ENCODE results near the gene HYAL4. TPM values are rescaled to one million over a fixed set of nuclear protein-coding genes. Genes with fewer than 3 reads are reported as not detected.

Gene HYAL4
- total and polyA plus RNA-seq, 2 donors (not counting 1 experiment from before 2014, with no cell fraction given) = 0.42 TPM; not detected in 1

- no peak for ATAC-seq (ENCODE audit: low read depth)
- no peak for DNase-seq
- H3K4me1 ChIP-seq (ENCODE audit: control insufficient read depth in 2 of 2, insufficient read depth in 2 of 2, low read length in 2 of 2) = no peaks in the 10 kb centered on the region
- no peaks in the 10 kb centered on the region for H3K27me3 ChIP-seq (replicated peaks in 1 of 4; ENCODE audit: control extremely low read depth in 1 of 4, control insufficient read depth in 3 of 4, insufficient read depth in 4 of 4, low read length in 3 of 4)
- no peak overlapping the region for H3K4me3 Mint-ChIP-seq
- no peaks in the 10 kb centered on the region for H3K36me3 ChIP-seq (replicated peaks in 1 of 2; ENCODE audit: control extremely low read depth in 1 of 2, control insufficient read depth in 1 of 2, extremely low read depth in 1 of 2, insufficient read depth in 2 of 2, low read length in 1 of 2)
- H3K27ac ChIP-seq (ENCODE audit: low read length in 2 of 2) = no peak overlapping the region
- no peaks in the 10 kb centered on the region for H3K9me3 ChIP-seq (ENCODE audit: control extremely low read depth in 1 of 3, control insufficient read depth in 2 of 3, insufficient read depth in 1 of 3, low read length in 2 of 3)
- WGBS (ENCODE audit: insufficient coverage) = no CpG with 5 or more reads among the region's 4 CpGs
- ChIA-PET CTCF (interaction anchor here (0.8 to 1.1 kb wide), 2 partner anchors 9 to 386 kb away, joined by 3 to 4 read pairs; no protein-coding TSS in a partner anchor), POLR2A (no interaction called here)
- no peaks in the 10 kb centered on the region for H3K9me3 Mint-ChIP-seq (ENCODE audit: insufficient read depth)
- no peaks in the 10 kb centered on the region for H3K79me2 ChIP-seq (ENCODE audit: control insufficient read depth, insufficient read depth, low read length)
- H4K20me1 ChIP-seq (ENCODE audit: control insufficient read depth, insufficient read depth, low read length, poor library complexity, severe bottlenecking) = no peaks in the 10 kb centered on the region
- TF ChIP-seq CTCF (IDR thresholded peaks at IDR 0.05) = no peak
- no peak for TF ChIP-seq EZH2 (IDR thresholded peaks at IDR 0.05; ENCODE audit: borderline replicate concordance, insufficient read depth, low read depth, low read length, poor library complexity, severe bottlenecking)
- no peak overlapping the region for H3K27ac Mint-ChIP-seq
- intact Hi-C loops (cut with micrococcal nuclease) = no loop called here
- H3K27me3 Mint-ChIP-seq = peaks cover 4% of the 10 kb centered on the region
- H3K4me3 ChIP-seq (ENCODE audit: control extremely low read depth in 1 of 5, extremely low read depth in 1 of 5, insufficient read depth in 1 of 5, low read depth in 2 of 5, low read length in 4 of 5) = no peak overlapping the region
- H3K4me1 Mint-ChIP-seq = no peaks in the 10 kb centered on the region
- H2AFZ ChIP-seq (ENCODE audit: insufficient read depth, low read depth, low read length, poor library complexity, severe bottlenecking) = no peak overlapping the region
- H3K9ac ChIP-seq (ENCODE audit: low read length) = no peak overlapping the region
- H3K4me2 ChIP-seq (replicated peaks; ENCODE audit: low read depth, low read length, poor library complexity, severe bottlenecking) = no peak overlapping the region
Observed at GRCh38 chr7:123879628-123880027, 34.7 kb downstream of the HYAL4 start.

- no peaks in the 10 kb centered on the region for H4K20me1 ChIP-seq (ENCODE audit: control insufficient read depth, insufficient read depth, low read length, poor library complexity, severe bottlenecking)
- Mint-ChIP-seq H3K4me1 (no peaks in the 10 kb centered on the region), H3K4me3 (no peak overlapping the region), H3K27ac (no peak overlapping the region), H3K9me3 (ENCODE audit: insufficient read depth) (no peaks in the 10 kb centered on the region), H3K27me3 (peaks cover 4% of the 10 kb centered on the region)
- H3K4me2 ChIP-seq (replicated peaks; ENCODE audit: low read depth, low read length, poor library complexity, severe bottlenecking) = no peak overlapping the region
- no peaks in the 10 kb centered on the region for H3K79me2 ChIP-seq (ENCODE audit: control insufficient read depth, insufficient read depth, low read length)
- H3K9ac ChIP-seq (ENCODE audit: low read length) = no peak overlapping the region
- H3K4me3 ChIP-seq (ENCODE audit: control extremely low read depth in 1 of 5, extremely low read depth in 1 of 5, insufficient read depth in 1 of 5, low read depth in 2 of 5, low read length in 4 of 5) = no peak overlapping the region
- CTCF ChIA-PET = interaction anchor here (1.2 kb wide), 1 partner anchor 9 kb away, joined by 4 read pairs; no protein-coding TSS in a partner anchor
- no peaks in the 10 kb centered on the region for H3K36me3 ChIP-seq (replicated peaks in 1 of 2; ENCODE audit: control extremely low read depth in 1 of 2, control insufficient read depth in 1 of 2, extremely low read depth in 1 of 2, insufficient read depth in 2 of 2, low read length in 1 of 2)
- WGBS (ENCODE audit: insufficient coverage) = no CpG with 5 or more reads among the region's 2 CpGs
- H3K4me1 ChIP-seq (ENCODE audit: control insufficient read depth in 2 of 2, insufficient read depth in 2 of 2, low read length in 2 of 2) = no peaks in the 10 kb centered on the region
- H3K27ac ChIP-seq (ENCODE audit: low read length in 2 of 2) = no peak overlapping the region
- ATAC-seq (ENCODE audit: low read depth) (no peak), DNase-seq (no peak)
- intact Hi-C loops (cut with micrococcal nuclease) = no loop called here
- H2AFZ ChIP-seq (ENCODE audit: insufficient read depth, low read depth, low read length, poor library complexity, severe bottlenecking) = no peak overlapping the region
- no peaks in the 10 kb centered on the region for H3K27me3 ChIP-seq (replicated peaks in 1 of 4; ENCODE audit: control extremely low read depth in 1 of 4, control insufficient read depth in 3 of 4, insufficient read depth in 4 of 4, low read length in 3 of 4)
- TF ChIP-seq CTCF (IDR thresholded peaks at IDR 0.05) (no peak), EZH2 (IDR thresholded peaks at IDR 0.05; ENCODE audit: borderline replicate concordance, insufficient read depth, low read depth, low read length, poor library complexity, severe bottlenecking) (no peak)
- no peaks in the 10 kb centered on the region for H3K9me3 ChIP-seq (ENCODE audit: control extremely low read depth in 1 of 3, control insufficient read depth in 2 of 3, insufficient read depth in 1 of 3, low read length in 2 of 3)
- POLR2A ChIA-PET = no interaction called here
Observed at GRCh38 chr7:123881300-123881699, 36.3 kb downstream of the HYAL4 start.
